HG03280 (cell line): ENCODE data around the gene ACER2.
A peak's percentile ranks its signal among the peaks of the same experiment; 100 is the strongest.
"Not testable (repeated sequence)": the region's sequence is repeated elsewhere in the genome, so short reads cannot be mapped to it uniquely, and the experiment has no call there.

Source experiments
- ATAC-seq: cut with Tn5 transposase; IDR thresholded peaks from one replicate; pipeline ENCODE4 v1.9.1; 2021; ENCODE audit warnings: mild to moderate bottlenecking, moderate library complexity; ENCODE audit not compliant: unreplicated experiment

The ACER2 gene

GRCh38 chr9:19408316-19408692 lies 505 bp upstream of the ACER2 start:
- peak; percentile 15 for ATAC-seq

GRCh38 chr9:19409401-19410194 lies 789 bp downstream of the ACER2 start:
- no peak for ATAC-seq

GRCh38 chr9:19410195-19410503 lies 1.3 kb downstream of the ACER2 start:
- no peak for ATAC-seq

- no peak for ATAC-seq
Measured at GRCh38 chr9:19410594-19410993, 1.8 kb downstream of the ACER2 start.

GRCh38 chr9:19411316-19411715 lies 2.5 kb downstream of the ACER2 start:
- no peak for ATAC-seq

- ATAC-seq = not testable (repeated sequence)
Measured at GRCh38 chr9:19413456-19413855, 4.6 kb downstream of the ACER2 start.

- no peak for ATAC-seq
Measured at GRCh38 chr9:19416143-19416542, 7.3 kb downstream of the ACER2 start.

GRCh38 chr9:19420877-19421276 lies 12.1 kb downstream of the ACER2 start:
- no peak for ATAC-seq

- ATAC-seq = no peak
Measured at GRCh38 chr9:19423163-19423562, 14.4 kb downstream of the ACER2 start.

GRCh38 chr9:19424176-19424779 lies 15.5 kb downstream of the ACER2 start:
- ATAC-seq = peak; percentile 78

GRCh38 chr9:19429595-19429994 lies 20.8 kb downstream of the ACER2 start:
- no peak for ATAC-seq

GRCh38 chr9:19430201-19430760 lies 21.5 kb downstream of the ACER2 start:
- ATAC-seq = no peak

GRCh38 chr9:19431361-19432171 lies 22.8 kb downstream of the ACER2 start:
- ATAC-seq = no peak

- ATAC-seq = no peak
Measured at GRCh38 chr9:19432473-19432872, 23.7 kb downstream of the ACER2 start.

- not testable (repeated sequence) for ATAC-seq
Measured at GRCh38 chr9:19433729-19434128, 24.9 kb downstream of the ACER2 start.

- no peak for ATAC-seq
Measured at GRCh38 chr9:19440376-19440775, 31.6 kb downstream of the ACER2 start.

GRCh38 chr9:19440823-19441580 lies 32.2 kb downstream of the ACER2 start:
- ATAC-seq = no peak

GRCh38 chr9:19441730-19442129 lies 32.9 kb downstream of the ACER2 start:
- peak; percentile 84 for ATAC-seq

- no peak for ATAC-seq
Measured at GRCh38 chr9:19442240-19442639, 33.4 kb downstream of the ACER2 start.

GRCh38 chr9:19445452-19445851 lies 36.6 kb downstream of the ACER2 start:
- no peak for ATAC-seq

- no peak for ATAC-seq
Measured at GRCh38 chr9:19446361-19446861, 37.6 kb downstream of the ACER2 start.
